H1 (cell line): Measurements from ENCODE around the gene OPN5. TPM values are rescaled to one million over a fixed set of nuclear protein-coding genes. Genes with fewer than 3 reads are reported as not detected.

Source experiments
- BRCA1 ChIP-seq: IDR thresholded peaks from 2 replicates; pipeline ENCODE4 v1.6.1; 2012; ENCODE audit warnings: low read depth, low read length, improper control_type of control experiment
- RNF2 ChIP-seq: fragments of 200-900, 300-1000 bp; sonication (generic); IDR thresholded peaks from 2 replicates; pipeline ENCODE4 v1.7.1; 2016; ENCODE audit warnings: borderline replicate concordance, low read depth, mild to moderate bottlenecking, antibody characterized with exemption, low read length; ENCODE audit not compliant: poor library complexity, severe bottlenecking; ENCODE audit errors: missing control alignments
- polyA plus RNA-seq, 7 experiments: library from polyadenylated mRNA; depleted of rRNA in 3 of 7; stranded (reverse) in 5 of 7; unstranded in 2 of 7; fragments of >200 nt in 5 of 7; fragments of 200-250 nt in 2 of 7; gene quantifications; 1 replicate in 5 of 7; 2 replicates in 1 of 7; 4 replicates in 1 of 7; pipeline versions ENCODE4 v1.2.1 to v1.2.3, GENCODE V29; 2011 to 2013; ENCODE audit warnings: missing spikeins in 2 of 7, mixed read lengths in 2 of 7
- total RNA-seq: library from RNA; stranded (reverse); fragmentation: NEBNext Ultra II Directional; extraction: Animal tissue kit (Norgen Biotek cat#: 25700); gene quantifications from 2 replicates; pipeline ENCODE4 v1.2.1, GENCODE V29; 2021
- TF ChIP-seq, protein P1 (sequence below): IDR thresholded peaks from 2 replicates; pipeline ENCODE4 v1.6.1; 2012; ENCODE audit warnings: inconsistent platforms

The OPN5 gene
- total and polyA plus RNA-seq, 2 of the 8 experiments (the other 6 are each of a cell fraction or from before 2014, with no cell fraction given) = not detected

DNA sequence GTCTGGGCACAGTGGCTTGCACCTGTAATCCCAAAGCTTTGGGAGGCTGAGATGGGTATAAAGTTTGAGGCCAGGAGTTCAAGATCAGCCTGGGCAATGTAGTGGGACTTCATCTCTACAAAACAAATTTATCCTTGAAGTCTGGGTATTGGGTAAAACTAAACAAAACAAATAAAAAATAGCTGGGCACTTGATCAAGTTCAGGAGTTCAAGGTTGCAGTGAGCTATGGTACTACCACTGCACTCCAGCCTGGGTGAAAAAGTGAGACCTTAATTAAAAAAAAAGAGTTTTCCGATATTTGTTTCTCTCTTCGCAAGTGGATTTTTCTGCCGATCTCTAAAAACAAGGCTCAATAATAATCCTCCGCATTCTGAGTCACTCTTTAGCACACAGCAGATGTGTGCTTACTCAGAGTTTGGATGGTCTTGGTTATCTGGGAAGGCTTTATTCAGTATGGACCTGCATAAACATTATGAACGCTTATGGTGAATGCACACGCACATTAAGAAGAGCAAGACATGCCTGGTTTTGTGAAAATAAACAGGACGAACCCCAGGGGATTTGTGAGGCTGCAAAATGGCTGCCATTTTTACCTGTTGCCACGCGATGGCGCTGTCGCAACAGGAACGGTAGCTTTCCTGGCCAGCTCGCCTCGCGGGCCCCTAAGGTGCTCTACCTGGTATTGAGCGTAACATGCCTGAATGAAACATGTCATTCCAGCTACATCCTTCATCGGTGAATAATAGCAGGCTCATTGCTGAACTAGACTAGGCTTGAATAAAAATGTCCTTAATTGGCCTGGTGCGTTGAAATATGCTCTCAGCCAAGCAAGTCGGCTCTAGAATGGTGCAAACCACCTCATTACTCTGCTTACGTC is 6.0 kb downstream of the OPN5 start (continued):
- TF ChIP-seq RNF2 (no peak), BRCA1 (peak; percentile 20; the same call in 1 of the 2 replicates)
- TF ChIP-seq, protein P1, sequence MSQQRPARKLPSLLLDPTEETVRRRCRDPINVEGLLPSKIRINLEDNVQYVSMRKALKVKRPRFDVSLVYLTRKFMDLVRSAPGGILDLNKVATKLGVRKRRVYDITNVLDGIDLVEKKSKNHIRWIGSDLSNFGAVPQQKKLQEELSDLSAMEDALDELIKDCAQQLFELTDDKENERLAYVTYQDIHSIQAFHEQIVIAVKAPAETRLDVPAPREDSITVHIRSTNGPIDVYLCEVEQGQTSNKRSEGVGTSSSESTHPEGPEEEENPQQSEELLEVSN = no peak
